ENCODE measurements around the gene RPL35. TPM values are rescaled to one million over a fixed set of nuclear protein-coding genes. Genes with fewer than 3 reads are reported as not detected.

Gene RPL35
- total and polyA plus RNA-seq, 8 donors = 857 to 1,298 (median 994) TPM

DNA sequence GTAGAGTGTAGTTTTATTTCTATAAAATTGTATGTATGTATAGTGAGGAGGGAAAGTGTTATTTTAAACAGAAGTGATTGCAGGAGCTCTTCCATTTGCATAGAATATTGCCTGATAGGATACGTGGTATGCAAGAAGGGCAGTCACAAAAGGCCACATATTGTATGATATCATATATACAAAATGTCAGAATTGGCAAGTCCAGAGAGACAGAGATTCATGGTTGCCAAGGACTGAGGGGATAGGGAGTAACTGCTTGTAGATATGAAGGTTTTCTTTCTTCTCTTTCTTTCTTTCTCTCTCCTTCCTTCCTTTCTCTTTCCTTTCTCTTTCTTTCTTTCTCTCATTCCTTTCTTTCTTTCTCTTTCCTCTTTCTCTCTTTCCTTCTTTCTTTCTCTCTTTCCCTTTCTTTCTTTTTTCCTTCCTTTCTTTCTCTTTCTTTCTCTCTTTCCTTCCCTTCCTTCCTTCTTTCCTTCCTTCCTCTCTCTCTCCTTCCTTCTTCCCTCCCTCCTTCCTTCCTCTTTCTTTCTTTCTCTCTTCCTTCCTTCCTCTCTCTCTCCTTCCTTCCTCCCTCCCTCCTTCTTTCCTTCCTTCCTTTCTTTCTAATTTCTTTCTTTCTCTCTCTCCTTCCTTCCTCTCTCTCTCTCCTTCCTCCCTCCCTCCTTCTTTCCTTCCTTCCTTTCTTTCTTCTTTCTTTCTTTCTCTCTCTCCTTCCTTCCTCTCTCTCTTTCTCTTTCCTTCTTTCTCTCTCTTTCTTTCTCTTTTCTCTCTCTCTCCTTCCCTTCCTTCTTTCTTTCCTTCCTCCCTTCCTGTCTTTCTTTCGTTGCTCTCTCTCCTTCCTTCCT is 33.0 kb downstream of the RPL35 start:
- intact Hi-C loops (cut with DNase I) = no loop called here
- H3K4me3 ChIP-seq = no peak overlapping the region
- no peak for ATAC-seq
- H3K36me3 ChIP-seq = no peaks in the 10 kb centered on the region
- TF ChIP-seq, protein P1, sequence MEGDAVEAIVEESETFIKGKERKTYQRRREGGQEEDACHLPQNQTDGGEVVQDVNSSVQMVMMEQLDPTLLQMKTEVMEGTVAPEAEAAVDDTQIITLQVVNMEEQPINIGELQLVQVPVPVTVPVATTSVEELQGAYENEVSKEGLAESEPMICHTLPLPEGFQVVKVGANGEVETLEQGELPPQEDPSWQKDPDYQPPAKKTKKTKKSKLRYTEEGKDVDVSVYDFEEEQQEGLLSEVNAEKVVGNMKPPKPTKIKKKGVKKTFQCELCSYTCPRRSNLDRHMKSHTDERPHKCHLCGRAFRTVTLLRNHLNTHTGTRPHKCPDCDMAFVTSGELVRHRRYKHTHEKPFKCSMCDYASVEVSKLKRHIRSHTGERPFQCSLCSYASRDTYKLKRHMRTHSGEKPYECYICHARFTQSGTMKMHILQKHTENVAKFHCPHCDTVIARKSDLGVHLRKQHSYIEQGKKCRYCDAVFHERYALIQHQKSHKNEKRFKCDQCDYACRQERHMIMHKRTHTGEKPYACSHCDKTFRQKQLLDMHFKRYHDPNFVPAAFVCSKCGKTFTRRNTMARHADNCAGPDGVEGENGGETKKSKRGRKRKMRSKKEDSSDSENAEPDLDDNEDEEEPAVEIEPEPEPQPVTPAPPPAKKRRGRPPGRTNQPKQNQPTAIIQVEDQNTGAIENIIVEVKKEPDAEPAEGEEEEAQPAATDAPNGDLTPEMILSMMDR (IDR thresholded peaks at IDR 0.05) = no peak
- no peak for DNase-seq
- peaks cover 0 to 16% of the 10 kb centered on the region in 2 donors for H3K4me1 ChIP-seq
- no peaks in the 10 kb centered on the region for H3K9me3 ChIP-seq
- no peaks in the 10 kb centered on the region for H3K27me3 ChIP-seq
- no peak overlapping the region for H3K27ac ChIP-seq

DNA sequence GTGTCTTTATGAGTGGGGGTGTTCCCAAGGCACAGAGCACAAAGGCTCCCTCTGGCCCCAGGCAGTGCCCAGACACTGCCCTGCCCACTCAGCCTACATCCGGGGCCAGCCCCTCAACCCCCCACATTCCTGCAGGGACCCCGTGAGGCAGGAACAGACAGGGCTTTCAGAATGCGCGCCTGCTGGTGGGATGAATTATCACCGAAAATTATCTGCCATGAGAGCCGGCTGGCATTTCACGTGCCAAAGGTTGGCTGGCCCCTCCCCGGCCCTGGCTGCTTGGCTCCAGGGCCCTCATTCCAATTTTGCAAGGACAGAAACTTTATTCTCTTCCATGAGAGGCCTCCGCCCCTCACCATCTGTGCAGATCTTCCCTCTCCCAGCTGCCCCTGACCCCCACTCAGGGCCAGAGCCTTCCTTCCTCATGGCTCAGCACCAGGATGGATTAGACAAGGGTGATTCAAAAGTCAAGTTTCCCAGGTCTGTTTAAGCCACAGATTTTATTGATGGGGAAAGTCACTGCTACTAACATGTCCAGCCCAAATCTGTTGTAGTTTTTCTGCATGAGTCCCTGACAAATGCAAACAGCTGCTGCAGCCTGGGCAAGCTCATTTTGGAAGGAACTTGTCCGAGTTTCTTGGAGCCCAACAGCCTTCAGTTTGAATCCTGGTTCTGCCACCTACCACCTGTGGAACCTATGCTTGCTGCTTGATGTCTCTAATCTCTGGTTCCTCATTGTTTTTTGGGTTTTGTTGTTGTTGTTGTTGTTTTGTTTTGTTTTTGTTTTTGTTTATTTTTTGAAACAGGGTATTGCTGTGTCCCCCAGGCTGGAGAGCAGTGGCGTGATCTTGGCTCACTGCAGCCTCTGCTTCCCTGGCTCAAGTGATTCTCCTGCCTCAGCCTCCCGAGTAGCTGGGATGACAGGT is 40.8 kb downstream of the RPL35 start:
- Histone ChIP-seq H3K27ac (no peak overlapping the region), H3K27me3 (no peaks in the 10 kb centered on the region), H3K4me3 (no peak overlapping the region), H3K4me1 (no peaks in the 10 kb centered on the region), H3K36me3 (no peaks in the 10 kb centered on the region), H3K9me3 (no peaks in the 10 kb centered on the region)
- peak in 1 of 4 donors; percentile 45 for DNase-seq
- intact Hi-C loops (cut with DNase I) = no loop called here
- TF ChIP-seq, protein P1 (IDR thresholded peaks at IDR 0.05) = no peak
- no peak for ATAC-seq

DNA sequence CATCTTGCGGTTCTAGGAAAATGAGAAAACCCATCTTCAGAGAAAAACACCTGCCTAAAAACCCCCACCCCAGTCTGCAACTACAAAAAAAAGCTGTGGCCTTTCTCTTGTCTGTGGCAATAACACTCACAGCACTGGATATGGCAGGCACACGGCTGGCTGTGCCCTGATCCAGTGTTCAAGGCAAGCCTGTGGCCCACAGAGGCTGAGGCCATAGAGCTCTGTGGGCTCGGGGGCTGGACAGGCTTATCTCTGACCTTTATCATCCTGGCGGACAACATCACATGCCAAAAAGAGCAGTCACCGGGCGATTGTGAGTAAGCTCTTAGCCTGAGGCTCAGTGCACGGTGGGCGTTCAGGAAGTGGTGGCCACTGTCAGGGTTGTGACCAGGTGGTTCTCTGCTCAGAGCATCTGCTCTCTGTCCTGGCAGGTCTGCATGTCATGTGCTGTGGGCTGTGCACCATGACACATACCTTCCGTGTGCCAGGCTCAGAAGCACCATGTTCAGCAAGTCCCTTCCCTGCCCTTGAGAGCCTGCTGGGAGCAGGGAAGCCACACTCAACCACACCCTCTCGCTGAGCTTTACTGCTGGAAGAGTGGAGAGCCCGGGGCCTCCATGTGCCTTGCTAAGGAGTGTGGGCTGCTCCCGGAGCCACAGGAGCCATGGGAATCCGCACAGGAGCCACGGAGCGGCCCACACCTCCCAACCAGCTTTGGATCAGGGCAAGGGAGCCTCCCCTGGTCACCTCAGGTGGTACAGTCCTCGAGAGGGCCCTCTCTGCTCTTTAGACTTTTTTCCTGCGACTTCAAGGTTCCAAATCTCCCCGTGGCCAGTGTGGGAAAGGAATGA is 43.1 kb downstream of the RPL35 start:
- intact Hi-C loops (cut with DNase I) = no loop called here
- Histone ChIP-seq H3K36me3 (no peaks in the 10 kb centered on the region), H3K27me3 (no peaks in the 10 kb centered on the region), H3K9me3 (no peaks in the 10 kb centered on the region), H3K4me1 (no peaks in the 10 kb centered on the region), H3K4me3 (no peak overlapping the region), H3K27ac (no peak overlapping the region)
- TF ChIP-seq, protein P1 (IDR thresholded peaks at IDR 0.05) = no peak
- DNase-seq = peak in 2 of 4 donors; percentile 45 to 50
- ATAC-seq = peak; percentile 89

DNA sequence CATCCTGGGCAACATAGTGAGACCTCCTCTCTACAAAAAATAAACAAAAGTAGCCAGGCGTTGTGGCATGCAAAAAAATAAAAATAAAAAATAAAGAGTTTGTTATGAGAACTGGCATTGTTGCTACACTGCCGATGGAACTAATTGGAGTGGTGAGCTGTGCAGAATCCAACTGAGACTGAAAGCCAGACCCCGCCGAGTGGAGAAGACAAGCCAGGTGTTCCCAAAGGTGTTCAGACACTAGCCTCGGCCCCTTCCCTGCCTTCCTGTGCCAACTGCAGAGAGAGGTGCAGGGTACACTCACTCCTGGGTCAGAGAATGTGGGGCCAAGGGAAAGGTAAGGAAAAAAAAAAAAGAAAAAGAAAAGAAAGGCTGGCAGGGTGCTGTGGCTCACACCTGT is 46.2 kb downstream of the RPL35 start:
- Histone ChIP-seq H3K27ac (no peak overlapping the region), H3K9me3 (no peaks in the 10 kb centered on the region), H3K36me3 (no peaks in the 10 kb centered on the region), H3K4me1 (no peaks in the 10 kb centered on the region), H3K27me3 (no peaks in the 10 kb centered on the region), H3K4me3 (no peak overlapping the region)
- TF ChIP-seq, protein P1 (IDR thresholded peaks at IDR 0.05) = no peak
- intact Hi-C loops (cut with DNase I) = no loop called here
- DNase-seq = no peak
- no peak for ATAC-seq

Data from left lung (tissue), 10 donors.